ENCODE results near the gene NHERF2.

The NHERF2 gene

DNA sequence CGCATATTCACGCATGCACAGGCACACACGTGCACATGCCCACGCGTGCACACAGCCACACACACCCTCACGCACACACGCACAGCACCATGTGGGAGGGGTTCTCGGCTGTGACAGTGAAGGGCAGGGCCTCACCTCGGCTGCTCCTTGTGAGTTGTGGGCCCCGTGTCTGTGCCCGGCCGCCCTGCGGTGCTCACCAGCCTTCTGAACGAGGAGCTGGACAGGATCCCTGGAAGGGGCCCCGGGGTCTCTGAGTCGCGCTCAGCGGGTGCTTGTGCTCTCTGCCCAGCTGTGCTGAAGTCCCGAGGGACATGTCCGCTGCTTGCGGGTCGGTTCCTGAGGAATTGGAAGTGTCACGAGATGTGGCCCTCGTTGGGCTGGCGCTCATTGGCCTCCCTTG lies 37.2 kb downstream of the NHERF2 start:
- no peak for DNase-seq

DNA sequence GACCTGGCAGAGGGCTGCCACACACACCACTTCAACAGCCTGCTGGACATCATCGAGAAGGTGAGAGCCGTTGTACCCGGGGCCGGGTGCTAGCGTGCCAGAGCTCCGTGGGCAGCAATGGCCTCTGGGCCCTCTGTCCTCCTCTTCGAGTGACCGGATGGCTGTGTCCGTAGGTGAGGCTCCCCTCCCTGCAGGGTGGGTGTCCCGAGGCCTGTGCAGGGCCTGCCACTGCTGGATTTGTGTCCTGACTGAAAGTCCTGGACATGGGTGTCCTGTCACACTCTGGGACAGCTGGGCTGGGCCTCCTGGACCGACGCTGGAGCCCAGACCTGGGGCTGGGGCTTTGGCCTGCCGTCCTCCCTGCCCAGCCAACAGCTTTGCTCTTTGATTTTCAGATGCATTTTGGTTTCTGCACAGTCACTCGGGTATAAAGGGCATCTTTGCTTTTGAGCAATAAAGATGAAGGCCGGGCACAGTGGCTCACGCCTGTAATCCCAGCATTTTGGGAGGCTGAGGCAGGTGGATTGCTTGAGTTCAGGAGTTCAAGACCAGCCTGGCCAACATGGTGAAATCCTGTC lies 37.8 kb downstream of the NHERF2 start:
- no peak for DNase-seq

DNA sequence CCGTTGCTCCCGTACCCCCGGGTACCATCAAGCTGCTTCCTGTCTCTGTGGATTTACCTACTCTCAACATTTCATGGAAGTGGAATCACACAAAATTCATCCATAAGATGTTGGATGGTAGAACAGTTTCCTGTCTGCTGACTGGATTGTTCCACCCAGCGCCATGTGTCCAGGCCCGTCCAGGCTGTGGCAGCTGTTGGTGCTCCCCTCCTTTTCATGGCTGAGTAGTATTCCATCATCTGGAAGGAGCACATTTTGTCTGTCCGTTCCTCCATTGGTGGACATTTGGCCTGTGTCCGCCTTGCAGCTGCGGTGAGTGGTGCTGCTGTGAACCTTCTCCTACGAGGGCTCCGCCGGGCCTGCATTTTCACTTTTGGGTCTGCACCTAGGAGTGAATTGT lies 39.4 kb downstream of the NHERF2 start:
- DNase-seq = no peak

DNA sequence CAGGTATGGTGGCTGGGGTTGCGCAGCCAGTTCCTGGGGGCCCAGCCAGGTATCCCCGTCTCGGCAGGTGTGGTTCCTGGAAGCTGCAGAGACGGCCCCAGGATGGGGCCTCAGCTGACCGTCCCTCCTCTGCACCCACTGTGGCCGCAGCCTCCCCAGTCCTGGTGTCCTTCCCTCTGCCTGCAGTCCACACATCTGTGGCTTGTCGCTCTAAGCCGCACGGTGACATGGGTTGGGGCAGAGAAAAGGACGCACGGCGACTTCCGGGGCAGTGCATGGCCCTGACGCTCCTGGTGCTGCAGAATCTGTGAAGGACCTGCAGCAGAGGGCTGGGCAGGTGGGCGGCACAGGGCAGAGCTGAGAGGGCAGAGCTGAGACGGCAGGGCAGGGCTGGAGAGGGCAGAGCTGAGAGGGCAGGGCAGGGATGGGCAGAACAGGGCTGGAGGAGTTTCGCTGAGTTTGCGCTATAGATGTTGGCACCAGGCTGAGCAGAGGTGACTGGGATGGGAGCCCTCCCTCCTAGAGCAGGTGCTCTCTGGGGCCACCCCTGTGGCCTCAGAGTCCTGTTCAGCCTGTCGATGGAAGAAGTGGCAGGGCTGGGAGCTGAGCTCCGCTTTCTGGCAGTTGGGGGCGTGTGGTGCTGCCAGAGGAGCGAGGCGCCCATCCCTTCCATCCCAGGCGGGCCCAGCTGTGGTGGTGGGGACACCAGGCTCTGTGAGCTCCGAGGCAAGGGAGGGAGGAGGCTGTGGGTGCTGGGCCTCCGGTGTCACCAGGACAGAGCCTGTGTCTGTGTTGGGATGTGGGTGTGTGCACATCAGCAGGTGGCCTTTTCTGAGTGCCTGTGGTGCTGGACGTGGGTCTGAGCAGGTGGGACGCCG lies 44.1 kb downstream of the NHERF2 start:
- DNase-seq = no peak

DNA sequence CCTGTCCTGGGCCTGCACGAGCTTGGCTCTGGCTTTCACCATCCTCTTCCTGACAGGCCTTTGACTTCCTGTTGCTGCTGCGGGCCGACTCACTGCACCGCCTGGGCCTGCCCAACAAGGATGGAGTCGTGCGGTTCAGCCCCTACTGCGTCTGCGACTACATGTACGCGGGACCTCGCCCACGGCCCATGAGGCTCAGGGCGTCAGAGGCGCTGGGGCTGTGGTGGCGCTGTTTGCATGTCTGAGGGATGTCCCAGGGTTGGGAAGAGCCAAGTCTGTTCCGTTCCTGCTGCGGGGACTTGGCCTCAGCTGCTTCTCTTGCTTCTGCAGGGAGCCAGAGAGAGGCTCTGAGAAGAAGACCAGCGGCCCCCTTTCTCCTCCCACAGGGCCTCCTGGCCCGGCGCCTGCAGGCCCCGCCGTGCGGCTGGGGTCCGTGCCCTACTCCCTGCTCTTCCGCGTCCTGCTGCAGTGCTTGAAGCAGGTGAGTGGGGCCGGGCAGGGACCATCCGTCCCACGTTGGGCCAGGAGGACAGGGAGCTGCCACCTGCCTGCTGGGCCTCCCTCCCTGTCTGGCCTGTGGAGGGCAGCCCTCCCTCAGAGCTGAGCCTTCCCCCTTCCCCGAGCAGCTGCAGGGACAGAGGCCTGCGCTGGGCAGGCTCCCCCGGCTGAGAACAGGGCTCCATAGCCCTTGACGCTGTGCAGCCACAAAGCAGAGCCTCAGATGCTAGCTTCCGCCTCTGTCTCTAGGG lies 44.9 kb downstream of the NHERF2 start:
- DNase-seq = no peak

DNA sequence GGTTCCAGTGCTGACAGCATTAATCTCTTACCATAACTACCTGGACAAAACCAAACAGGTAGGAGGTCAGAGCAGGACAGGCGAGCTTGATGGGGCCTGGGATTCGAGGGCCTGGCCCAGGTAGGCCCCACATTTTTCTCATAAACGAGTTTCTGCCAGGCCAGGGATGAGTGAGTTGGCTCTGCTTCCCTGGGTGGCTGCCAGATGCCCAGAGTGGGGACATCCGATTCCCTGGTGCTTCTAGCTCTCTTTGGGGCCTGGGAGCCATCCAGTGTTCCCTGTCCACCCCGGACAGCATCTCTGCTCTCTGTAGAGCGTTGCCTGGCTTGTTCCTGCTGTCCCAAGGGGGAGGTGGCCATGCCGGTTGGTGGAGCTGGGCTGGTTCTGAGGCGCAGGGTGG lies 46.2 kb downstream of the NHERF2 start:
- DNase-seq = no peak

DNA sequence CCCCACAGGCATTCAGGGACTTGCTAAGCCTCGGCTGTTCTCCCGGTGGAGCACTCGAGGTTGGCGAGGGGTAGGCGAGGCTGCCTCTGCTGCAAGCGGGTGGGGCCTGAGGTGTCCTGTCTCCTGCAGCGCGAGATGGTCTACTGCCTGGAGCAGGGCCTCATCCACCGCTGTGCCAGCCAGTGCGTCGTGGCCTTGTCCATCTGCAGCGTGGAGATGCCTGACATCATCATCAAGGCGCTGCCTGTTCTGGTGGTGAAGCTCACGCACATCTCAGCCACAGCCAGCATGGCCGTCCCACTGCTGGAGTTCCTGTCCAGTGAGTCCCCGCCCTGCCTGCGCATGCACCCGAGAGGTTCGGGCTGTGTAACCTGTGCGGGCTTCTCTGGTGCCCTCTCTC lies 47.4 kb downstream of the NHERF2 start:
- DNase-seq = no peak

DNA sequence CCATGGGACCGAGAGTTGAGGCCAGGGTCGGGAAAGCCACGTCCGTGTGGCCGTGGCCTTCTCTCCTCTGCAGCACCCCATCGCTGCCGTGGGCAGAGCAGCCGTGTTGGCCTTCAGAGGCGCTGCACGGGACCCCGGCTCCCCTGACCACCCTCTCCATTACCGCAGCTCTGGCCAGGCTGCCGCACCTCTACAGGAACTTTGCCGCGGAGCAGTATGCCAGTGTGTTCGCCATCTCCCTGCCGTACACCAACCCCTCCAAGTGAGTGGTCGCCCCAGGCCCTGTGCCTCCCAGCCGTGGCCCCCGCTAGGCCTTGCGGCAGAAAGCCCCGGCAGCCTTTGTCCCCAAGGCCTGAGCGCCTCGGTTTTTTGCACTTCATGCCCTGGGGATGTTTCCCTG lies 48.9 kb downstream of the NHERF2 start:
- DNase-seq = no peak

DNA sequence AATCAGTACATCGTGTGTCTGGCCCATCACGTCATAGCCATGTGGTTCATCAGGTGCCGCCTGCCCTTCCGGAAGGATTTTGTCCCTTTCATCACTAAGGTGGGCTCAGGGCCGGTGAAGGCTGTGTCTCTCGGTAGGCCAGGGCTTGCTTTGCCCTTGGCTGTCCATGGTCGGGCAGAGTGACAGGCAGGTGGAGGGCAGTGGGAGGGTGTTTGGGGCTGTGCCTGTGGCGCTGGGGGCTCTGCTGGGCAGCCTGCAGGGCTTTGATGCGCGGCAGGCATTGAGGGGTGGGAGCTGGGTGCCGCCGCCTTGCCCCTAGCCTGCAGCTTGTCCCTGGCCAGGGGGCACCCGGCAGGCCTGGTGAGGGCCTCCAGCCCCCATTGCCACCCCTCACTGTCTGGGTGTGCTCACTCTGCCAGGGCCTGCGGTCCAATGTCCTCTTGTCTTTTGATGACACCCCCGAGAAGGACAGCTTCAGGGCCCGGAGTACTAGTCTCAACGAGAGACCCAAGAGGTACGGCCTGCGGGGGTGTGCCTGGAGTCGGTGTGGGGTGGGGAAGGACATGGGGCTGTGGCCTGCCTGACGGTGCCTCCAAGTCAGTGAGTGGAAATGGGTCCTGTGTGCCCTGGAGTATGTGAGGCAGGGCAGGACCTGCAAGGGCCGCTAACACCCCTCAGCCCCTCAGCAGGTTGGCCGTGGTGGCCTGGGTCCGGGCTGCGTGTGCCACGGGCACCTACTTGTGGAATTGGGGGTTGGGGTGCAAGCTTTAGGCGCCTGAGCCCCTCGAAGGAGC lies 49.6 kb downstream of the NHERF2 start:
- no peak for DNase-seq

DNA sequence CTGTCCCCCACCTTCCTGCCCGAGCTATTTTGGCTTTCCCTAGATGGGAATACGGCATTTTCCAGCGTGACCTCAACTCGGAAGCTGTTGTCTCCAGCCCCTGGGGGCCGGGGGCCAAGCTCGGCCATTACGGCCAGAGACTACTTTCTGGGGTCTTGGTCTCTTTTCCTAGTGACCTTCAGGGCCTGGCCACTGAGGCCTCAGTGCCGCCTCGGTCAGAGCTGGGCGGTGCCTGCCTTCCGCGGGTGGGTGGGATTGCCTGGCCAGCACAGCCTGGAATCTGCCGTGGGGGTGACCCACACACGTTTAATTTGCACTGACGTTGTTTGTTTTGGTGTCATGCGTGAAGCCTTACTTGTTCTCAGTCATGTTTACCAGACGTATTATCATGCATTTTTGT lies 50.3 kb downstream of the NHERF2 start:
- no peak for DNase-seq

DNA sequence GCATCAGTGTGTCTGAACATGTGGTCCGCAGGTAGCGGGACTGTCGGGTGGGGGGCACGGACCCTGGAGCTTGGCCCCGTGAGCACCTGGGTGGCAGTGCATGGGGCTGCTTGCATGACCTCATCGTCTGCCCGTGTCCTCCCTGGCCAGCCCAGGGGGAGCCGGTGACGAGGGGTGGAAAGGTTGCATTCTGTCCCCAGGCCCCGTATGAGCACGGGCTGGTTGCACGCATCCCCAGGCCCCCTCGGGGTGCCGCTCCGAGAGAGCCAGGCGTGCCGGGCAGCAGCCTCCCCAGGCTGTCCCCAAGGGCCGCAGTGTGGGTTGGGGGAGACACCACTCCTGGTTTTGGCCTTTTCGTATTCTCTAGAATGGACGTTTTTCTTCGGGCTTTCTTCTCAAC lies 51.0 kb downstream of the NHERF2 start:
- DNase-seq = no peak

DNA sequence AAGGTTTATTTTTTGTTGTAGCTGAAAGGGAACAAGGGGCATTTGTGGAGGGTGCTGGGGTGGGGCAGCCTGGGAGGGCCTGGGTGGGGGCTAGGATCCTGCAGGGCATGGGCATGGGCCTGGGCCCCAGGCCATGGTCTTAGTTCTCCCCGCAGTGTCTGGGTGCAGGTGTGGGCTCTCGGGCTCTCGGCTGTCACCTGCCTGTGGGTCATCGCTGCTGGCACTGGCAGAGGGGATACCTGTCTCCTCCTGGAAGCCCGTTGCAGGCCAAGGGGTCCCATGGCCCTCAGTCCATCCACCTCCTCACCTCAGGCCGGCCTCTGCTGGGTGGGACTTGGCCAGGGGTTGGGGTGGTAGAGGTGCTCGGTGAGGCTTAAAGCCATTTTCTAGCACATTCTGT lies 51.4 kb downstream of the NHERF2 start:
- no peak for DNase-seq

DNA sequence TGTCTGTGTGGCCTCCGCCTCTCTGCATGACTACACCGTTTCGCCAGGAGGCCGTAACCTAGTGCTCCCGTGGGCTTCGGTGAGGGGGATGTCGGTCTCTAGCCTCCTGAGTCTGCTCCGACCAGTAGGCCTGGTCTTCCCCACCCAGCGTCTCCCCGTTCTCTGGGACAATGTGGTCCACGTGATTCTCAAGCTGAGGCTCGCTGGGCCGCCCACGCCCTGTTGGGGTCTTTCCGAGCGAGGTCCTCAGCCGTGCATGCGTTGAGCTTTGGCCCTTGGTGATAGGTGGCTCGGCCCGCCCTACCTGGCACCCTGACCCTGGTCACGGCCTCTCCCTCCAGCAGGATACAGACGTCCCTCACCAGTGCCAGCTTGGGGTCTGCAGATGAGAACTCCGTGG lies 52.0 kb downstream of the NHERF2 start:
- no peak for DNase-seq

DNA sequence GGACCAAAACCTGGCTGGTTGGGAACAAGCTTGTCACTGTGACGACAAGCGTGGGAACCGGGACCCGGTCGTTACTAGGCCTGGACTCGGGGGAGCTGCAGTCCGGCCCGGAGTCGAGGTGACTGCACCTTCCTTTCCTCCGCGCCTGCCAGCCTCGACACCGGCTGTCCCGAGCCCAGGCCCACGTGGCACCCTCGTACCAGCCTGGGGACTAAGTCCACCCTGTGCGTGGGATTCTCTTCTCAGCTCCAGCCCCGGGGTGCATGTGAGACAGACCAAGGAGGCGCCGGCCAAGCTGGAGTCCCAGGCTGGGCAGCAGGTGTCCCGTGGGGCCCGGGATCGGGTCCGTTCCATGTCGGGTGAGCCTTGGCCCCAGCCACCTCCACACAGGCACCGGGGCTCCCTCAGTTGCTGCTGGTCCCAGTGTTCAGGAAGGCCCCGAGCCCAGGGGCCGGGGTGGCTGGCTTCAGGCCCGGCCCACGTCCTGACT lies 52.7 kb downstream of the NHERF2 start:
- DNase-seq = no peak

DNA sequence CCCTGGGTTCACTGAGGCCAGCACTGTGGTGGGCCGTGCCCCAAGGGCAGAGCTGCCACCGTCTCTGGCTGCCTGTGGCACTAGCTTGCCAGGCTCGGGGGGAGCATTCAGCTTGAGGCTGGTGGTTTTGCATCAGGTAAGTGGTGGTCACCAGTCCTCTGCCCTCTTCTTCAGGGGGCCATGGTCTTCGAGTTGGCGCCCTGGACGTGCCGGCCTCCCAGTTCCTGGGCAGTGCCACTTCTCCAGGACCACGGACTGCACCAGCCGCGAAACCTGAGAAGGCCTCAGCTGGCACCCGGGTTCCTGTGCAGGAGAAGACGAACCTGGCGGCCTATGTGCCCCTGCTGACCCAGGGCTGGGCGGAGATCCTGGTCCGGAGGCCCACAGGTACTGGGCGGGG lies 53.3 kb downstream of the NHERF2 start:
- DNase-seq = no peak

DNA sequence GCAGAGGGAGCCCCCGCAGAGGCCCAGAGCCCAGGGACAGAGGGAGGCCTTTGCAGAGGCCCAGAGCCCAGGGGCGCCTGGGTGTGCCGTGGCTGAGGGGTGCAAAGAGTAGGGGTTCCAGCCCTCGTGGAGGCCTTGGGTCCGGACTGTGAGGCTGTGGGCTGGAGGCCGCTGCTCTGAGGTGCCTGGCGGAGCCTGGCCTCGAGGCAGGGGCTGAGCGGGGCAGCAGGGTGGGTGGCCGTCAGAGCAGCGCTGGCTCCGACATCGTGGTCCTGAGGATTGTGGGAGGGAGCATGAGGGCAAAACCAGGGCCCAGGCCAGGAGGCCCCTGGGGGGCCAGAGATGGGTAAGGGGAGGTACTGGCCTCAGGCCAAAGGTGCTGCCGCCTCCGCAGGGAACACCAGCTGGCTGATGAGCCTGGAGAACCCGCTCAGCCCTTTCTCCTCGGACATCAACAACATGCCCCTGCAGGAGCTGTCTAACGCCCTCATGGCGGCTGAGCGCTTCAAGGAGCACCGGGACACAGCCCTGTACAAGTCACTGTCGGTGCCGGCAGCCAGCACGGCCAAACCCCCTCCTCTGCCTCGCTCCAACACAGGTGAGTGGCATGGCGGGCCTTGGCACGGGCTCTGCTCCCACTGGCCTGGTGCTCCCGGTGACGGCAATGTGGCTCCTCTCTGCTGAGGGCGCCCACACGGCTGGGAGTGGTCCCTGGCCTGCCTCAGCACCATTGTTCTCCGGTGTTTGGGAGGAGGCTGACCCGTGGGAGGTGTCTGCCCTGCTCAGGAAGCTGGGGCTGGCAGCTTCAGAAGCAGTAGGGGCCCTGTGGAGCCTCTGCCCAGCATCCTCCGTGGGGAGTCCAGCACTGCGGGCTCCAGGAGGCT lies 54.7 kb downstream of the NHERF2 start:
- no peak for DNase-seq

DNA sequence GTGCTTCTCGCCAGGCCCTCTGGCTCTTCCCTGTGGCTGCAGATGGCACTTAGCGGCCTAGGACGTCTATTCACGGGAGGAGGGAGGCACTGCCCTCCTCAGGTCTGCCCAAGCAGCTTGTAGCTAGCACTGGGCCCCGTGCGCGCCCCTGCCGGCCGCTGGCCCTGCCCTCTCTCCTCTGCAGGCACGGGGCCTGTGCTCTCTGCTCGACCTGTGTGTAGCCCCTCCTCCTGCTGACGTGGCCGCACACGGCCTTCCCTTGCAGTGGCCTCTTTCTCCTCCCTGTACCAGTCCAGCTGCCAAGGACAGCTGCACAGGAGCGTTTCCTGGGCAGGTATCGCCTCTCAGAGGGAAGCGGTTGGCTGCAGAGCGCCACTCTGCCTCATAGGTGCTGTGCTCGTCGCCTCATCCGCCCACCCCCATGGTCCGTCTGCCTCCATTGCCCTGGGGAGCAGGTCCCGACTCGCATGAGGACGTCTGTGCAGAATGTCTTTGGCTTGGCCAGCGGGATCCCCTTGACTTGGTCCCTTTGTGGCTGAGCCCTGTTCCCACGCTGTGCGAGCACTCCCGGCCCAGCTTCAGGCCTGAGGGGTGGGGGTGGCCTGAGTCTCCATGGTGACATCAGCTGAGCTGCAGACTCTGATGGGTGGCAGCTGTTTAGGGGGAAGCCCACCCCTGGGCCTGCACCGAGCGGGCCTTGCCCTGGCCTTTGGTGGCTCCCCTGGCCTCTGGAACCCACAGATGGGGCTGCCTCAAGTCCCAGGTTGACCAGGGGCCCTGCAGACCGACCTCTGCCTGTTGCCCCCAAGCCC lies 55.7 kb downstream of the NHERF2 start:
- DNase-seq = no peak

DNA sequence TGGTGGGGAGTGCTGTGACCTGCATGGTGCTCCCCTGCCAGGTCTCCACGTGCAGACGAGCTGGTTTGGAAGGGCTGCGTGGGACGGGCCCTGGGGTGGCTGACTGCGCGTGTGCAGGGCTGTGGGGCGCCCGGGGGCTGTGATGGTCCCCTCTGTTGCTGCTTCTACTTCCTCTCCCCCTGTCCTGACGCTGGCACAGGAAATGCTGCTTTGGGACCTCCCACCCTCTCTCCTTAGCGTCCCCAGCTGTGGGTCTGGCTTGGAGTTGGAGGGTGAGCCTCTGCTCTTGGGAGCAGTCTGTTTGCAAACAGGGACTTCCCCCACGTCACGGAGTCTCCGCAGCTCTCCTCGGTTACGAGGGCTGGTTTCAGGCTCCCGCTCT lies 56.3 kb downstream of the NHERF2 start:
- no peak for DNase-seq

DNA sequence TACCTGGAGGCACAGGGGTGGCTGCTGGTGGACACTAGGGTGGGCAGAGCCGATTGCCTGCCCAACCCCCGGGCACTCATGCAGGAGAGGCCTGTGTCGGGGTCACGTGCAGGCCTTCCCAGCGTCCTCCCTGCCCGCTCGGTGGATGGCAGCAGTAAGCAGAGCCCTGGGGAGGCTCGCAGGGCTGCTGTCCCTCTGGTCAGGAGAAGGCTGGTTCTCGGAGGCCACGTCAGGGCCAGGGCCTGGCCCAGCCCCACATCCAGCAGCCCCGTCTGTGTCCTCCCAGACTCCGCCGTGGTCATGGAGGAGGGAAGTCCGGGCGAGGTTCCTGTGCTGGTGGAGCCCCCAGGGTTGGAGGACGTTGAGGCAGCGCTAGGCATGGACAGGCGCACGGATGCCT lies 56.7 kb downstream of the NHERF2 start:
- DNase-seq = no peak

DNA sequence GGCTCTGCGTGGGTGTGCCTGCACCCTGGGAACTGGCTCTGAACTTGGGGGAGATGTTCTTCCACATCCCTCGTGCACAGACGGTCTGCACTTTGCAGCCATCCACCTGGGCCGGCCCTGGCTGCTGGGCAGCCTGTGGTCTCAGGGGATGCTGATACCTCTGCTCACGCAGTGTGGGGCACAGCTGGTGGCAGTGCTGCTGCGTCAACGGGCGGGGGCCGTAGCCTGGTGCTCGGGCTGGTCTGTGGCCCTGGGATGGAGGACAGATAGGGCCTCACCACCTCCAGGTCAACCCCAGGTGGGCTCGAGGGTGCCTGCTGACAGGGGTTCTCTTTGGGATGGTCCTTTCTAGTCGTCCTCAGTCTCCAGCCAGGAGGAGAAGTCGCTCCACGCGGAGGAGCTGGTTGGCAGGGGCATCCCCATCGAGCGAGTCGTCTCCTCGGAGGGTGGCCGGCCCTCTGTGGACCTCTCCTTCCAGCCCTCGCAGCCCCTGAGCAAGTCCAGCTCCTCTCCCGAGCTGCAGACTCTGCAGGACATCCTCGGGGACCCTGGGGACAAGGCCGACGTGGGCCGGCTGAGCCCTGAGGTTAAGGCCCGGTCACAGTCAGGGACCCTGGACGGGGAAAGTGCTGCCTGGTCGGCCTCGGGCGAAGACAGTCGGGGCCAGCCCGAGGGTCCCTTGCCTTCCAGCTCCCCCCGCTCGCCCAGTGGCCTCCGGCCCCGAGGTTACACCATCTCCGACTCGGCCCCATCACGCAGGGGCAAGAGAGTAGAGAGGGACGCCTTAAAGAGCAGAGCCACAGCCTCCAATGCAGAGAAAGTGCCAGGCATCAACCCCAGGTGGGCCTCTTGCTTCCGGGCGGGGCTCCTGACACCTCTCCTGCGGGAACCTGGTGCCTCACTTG lies 57.4 kb downstream of the NHERF2 start:
- no peak for DNase-seq
